HepG2 (cell line): Measurements from ENCODE around the gene ADCY10. TPM values are rescaled to one million over a fixed set of nuclear protein-coding genes. Genes with fewer than 3 reads are reported as not detected.

Source experiments
- ATAC-seq: fragments of 200-7000 bp; cut with Tn5 transposase; 3 replicates; pipeline ENCODE4 v1.9.1; 2020; ENCODE audit warnings: mild to moderate bottlenecking, moderate library complexity
- BruUV-seq: library from RNA; stranded (reverse); fragments of 400-500 nt; replicated peaks from 2 replicates; lab custom pipeline; 2021; lab: Mats Ljungman, UMichigan
- CTCF ChIA-PET: fragments of 300-600 bp; formaldehyde crosslinking; extraction: SDS; loops from one replicate; lab custom pipeline; 2021; ENCODE audit warnings: low total read pairs, inconsistent platforms, low intra/inter-chr PET ratio; lab: Yijun Ruan, JAX
- POLR2A ChIA-PET: fragments of 350-600 bp; sonication (Branson Sonifier 250); formaldehyde crosslinking; loops from one replicate; lab custom pipeline; 2020; ENCODE audit warnings: antibody characterized with exemption, inconsistent platforms; lab: Yijun Ruan, JAX
- DNase-seq: peaks from one replicate; pipeline ENCODE4 v3.0.0-alpha.2; 2015; ENCODE audit warnings: low spot score
- FAIRE-seq: peaks from 3 replicates; lab custom pipeline; 2011; peaks lifted over from hg19 to GRCh38; lab: Jason Lieb, UNC
- H2AFZ ChIP-seq: one replicate; pipeline ENCODE4 v1.6.1; 2011; ENCODE audit warnings: low read length, inconsistent platforms
- H3K27ac ChIP-seq: fragments of 300-600 bp; 3 replicates; pipeline ENCODE4 v1.8.0; 2011; ENCODE audit warnings: mixed run types, mild to moderate bottlenecking, mixed read lengths, low read length, inconsistent platforms; ENCODE audit not compliant: insufficient read depth; ENCODE audit errors: extremely low read length
- H3K27me3 ChIP-seq, 2 experiments: fragments of 200-600 bp in 1 of 2; 2 replicates in 1 of 2; 3 replicates in 1 of 2; pipeline versions ENCODE4 v1.6.0 to v1.8.0; 2011; ENCODE audit warnings: low read length in 2 of 2, mild to moderate bottlenecking in 2 of 2, moderate library complexity in 2 of 2, inconsistent platforms in 1 of 2; ENCODE audit not compliant: insufficient read depth in 2 of 2, control insufficient read depth in 1 of 2
- H3K36me3 ChIP-seq, 2 experiments: fragments of 200-600 bp in 1 of 2; replicated peaks in 1 of 2; 2 replicates in 1 of 2; 3 replicates in 1 of 2; pipeline versions ENCODE4 v1.5.1 to v1.8.0; 2011; ENCODE audit warnings: low read length in 2 of 2, inconsistent platforms in 1 of 2; ENCODE audit not compliant: insufficient read depth in 2 of 2, control insufficient read depth in 1 of 2
- H3K4me1 ChIP-seq: 2 replicates; pipeline ENCODE4 v1.5.1; 2012; ENCODE audit warnings: low read length, inconsistent platforms; ENCODE audit not compliant: insufficient read depth
- H3K4me2 ChIP-seq: 2 replicates; pipeline ENCODE4 v1.6.0; 2011; ENCODE audit warnings: low read depth, low read length, inconsistent platforms
- H3K4me3 ChIP-seq, 3 experiments: fragments of 200-600 bp in 1 of 3; sonication (generic), shearing (Covaris generic) in 1 of 3; replicated peaks in 1 of 3; 2 replicates each; pipeline ENCODE4 v1.5.1; 2011 to 2016; ENCODE audit warnings: low read length in 3 of 3, inconsistent platforms in 2 of 3, low read depth in 2 of 3, mild to moderate bottlenecking in 2 of 3, control low read depth in 1 of 3, mixed read lengths in 1 of 3; ENCODE audit not compliant: insufficient read depth in 1 of 3
- H3K79me2 ChIP-seq: one replicate; pipeline ENCODE4 v1.6.1; 2011; ENCODE audit warnings: low read length, inconsistent platforms; ENCODE audit not compliant: insufficient read depth
- H3K9ac ChIP-seq: 2 replicates; pipeline ENCODE4 v1.6.0; 2011; ENCODE audit warnings: mild to moderate bottlenecking, low read depth, low read length, inconsistent platforms; ENCODE audit not compliant: insufficient read depth
- H3K9me3 ChIP-seq: 2 replicates; pipeline ENCODE4 v1.5.1; 2012; ENCODE audit warnings: mild to moderate bottlenecking, low read length
- H4K20me1 ChIP-seq: 2 replicates; pipeline ENCODE4 v1.6.0; 2011; ENCODE audit warnings: inconsistent platforms, mild to moderate bottlenecking, low read length, moderate library complexity; ENCODE audit not compliant: insufficient read depth
- EED ChIP-seq: sonication (generic); formaldehyde crosslinking; IDR thresholded peaks from 2 replicates; pipeline ENCODE4 v1.5.0; 2020; ENCODE audit warnings: mild to moderate bottlenecking, missing genetic modification reagents
- ETV6 ChIP-seq: sonication (generic); formaldehyde crosslinking; conservative IDR thresholded peaks from 2 replicates; pipeline ENCODE4 v1.4.0; 2020; ENCODE audit warnings: missing genetic modification reagents
- EZH2 ChIP-seq: conservative IDR thresholded peaks from 2 replicates; pipeline ENCODE4 v1.6.1; 2012; ENCODE audit warnings: mild to moderate bottlenecking, low read depth, low read length, moderate library complexity
- GATAD1 ChIP-seq: IDR thresholded peaks from 2 replicates; pipeline ENCODE4 v1.6.1; 2016; ENCODE audit warnings: missing genetic modification reagents, missing compliant biosample characterization
- KLF15 ChIP-seq: sonication (generic); formaldehyde crosslinking; IDR thresholded peaks from 2 replicates; pipeline ENCODE4 v1.8.1; 2023; ENCODE audit warnings: borderline replicate concordance, mild to moderate bottlenecking, inconsistent platforms, missing genetic modification reagents, mixed read lengths
- MED13 ChIP-seq: sonication (generic); formaldehyde crosslinking; IDR thresholded peaks from 2 replicates; pipeline ENCODE4 v1.5.0; 2020; ENCODE audit warnings: missing genetic modification reagents
- MIER3 ChIP-seq: IDR thresholded peaks from 2 replicates; pipeline ENCODE4 v1.6.1; 2016; ENCODE audit warnings: missing compliant biosample characterization, borderline replicate concordance
- MXI1 ChIP-seq: IDR thresholded peaks from 3 replicates; pipeline ENCODE4 v1.6.1; 2012; ENCODE audit warnings: low read depth, low read length, inconsistent platforms, borderline replicate concordance
- NCOR1 ChIP-seq: fragments of 200-600 bp; sonication (generic); IDR thresholded peaks from 2 replicates; pipeline ENCODE4 v1.7.0; 2017; ENCODE audit warnings: antibody characterized with exemption, low read length, borderline replicate concordance
- RFX3 ChIP-seq: IDR thresholded peaks from 2 replicates; pipeline ENCODE4 v1.6.1; 2016; ENCODE audit warnings: missing biosample characterization, missing genetic modification reagents
- RXRA ChIP-seq: sonication (generic); formaldehyde crosslinking; IDR thresholded peaks from 2 replicates; pipeline ENCODE4 v1.5.1; 2020; ENCODE audit warnings: missing genetic modification reagents
- SOX13 ChIP-seq, 3 experiments: fragments of 450-650 bp in 1 of 3; sonication (generic) in 1 of 3; formaldehyde crosslinking in 1 of 3; IDR thresholded peaks in 2 of 3; conservative IDR thresholded peaks in 1 of 3; 2 replicates each; pipeline versions ENCODE4 v1.5.0 to v1.6.1; 2016 to 2020; ENCODE audit warnings: antibody characterized with exemption in 1 of 3, mild to moderate bottlenecking in 1 of 3, missing compliant biosample characterization in 1 of 3, missing genetic modification reagents in 1 of 3, moderate library complexity in 1 of 3
- SP2 ChIP-seq: sonication (generic); formaldehyde crosslinking; IDR thresholded peaks from 2 replicates; pipeline ENCODE4 v1.5.1; 2020; ENCODE audit warnings: mild to moderate bottlenecking, missing genetic modification reagents
- ZIK1 ChIP-seq: sonication (generic); formaldehyde crosslinking; IDR thresholded peaks from 2 replicates; pipeline ENCODE4 v1.5.0; 2020; ENCODE audit warnings: mild to moderate bottlenecking, low read depth, missing genetic modification reagents, borderline replicate concordance
- ZNF143 ChIP-seq: sonication (generic); formaldehyde crosslinking; IDR thresholded peaks from 2 replicates; pipeline ENCODE4 v1.4.0; 2020; ENCODE audit warnings: missing genetic modification reagents
- ZNF205 ChIP-seq: IDR thresholded peaks from 2 replicates; pipeline ENCODE4 v1.6.1; 2018; ENCODE audit warnings: missing biosample characterization, missing genetic modification reagents
- ZNF280D ChIP-seq: sonication (generic); formaldehyde crosslinking; IDR thresholded peaks from 2 replicates; pipeline ENCODE4 v1.5.1; 2020; ENCODE audit warnings: mild to moderate bottlenecking, missing genetic modification reagents
- ZNF30 ChIP-seq: sonication (generic); formaldehyde crosslinking; IDR thresholded peaks from 2 replicates; pipeline ENCODE4 v1.5.0; 2020; ENCODE audit warnings: mild to moderate bottlenecking, missing genetic modification reagents
- ZNF619 ChIP-seq: sonication (generic); formaldehyde crosslinking; IDR thresholded peaks from 2 replicates; pipeline ENCODE4 v1.4.0; 2020; ENCODE audit warnings: mild to moderate bottlenecking, missing genetic modification reagents
- in situ Hi-C: cut with HindIII; loops from 2 replicates; pipeline ENCODE4 v1.10.0; 2017; ENCODE audit warnings: low pct_unique_long_range_greater_than_20kb; ENCODE audit not compliant: extremely low pct_ligation_motif_present
- intact Hi-C: fragments of 100-400 bp; cut with micrococcal nuclease; formaldehyde crosslinking; loops from one replicate; pipeline ENCODE4 v1.10.0; 2022; ENCODE audit not compliant: unreplicated experiment
- polyA plus RNA-seq, 8 experiments: library from polyadenylated mRNA; depleted of rRNA in 3 of 8; stranded (reverse) in 7 of 8; unstranded in 1 of 8; fragments of >200 nt; fragmentation: Illumina TruSeq in 4 of 8; extraction: Trizol in 4 of 8; gene quantifications; 2 replicates each; pipeline versions ENCODE4 v1.2.1 to v1.2.3, GENCODE V29; 2011 to 2016; ENCODE audit warnings: low read depth in 4 of 8, missing spikeins in 1 of 8, mixed read lengths in 1 of 8; ENCODE audit not compliant: insufficient read depth in 1 of 8
- total RNA-seq, 5 experiments: library from RNA; depleted of rRNA; stranded (reverse); fragments of >200 nt; fragmentation: Illumina TruSeq; extraction: Trizol; gene quantifications; 2 replicates each; pipeline ENCODE4 v1.2.3, GENCODE V29; 2016; ENCODE audit warnings: low read depth in 1 of 5
- TF ChIP-seq, protein P1 (sequence below): sonication (generic); IDR thresholded peaks from 2 replicates; pipeline ENCODE4 v1.6.1; 2016; ENCODE audit warnings: low read depth, borderline replicate concordance

Gene ADCY10
- total and polyA plus RNA-seq, 2 of the 13 experiments (the other 11 are each of a cell fraction or from before 2014, with no cell fraction given): 0.02 to 0.03 TPM

GRCh38 chr1:167957710-167958109, 43.8 kb upstream of the ADCY10 start:
- H3K27ac ChIP-seq: no peak overlapping the region
- peaks cover 6 to 19% of the 10 kb centered on the region in 2 experiments for H3K36me3 ChIP-seq
- POLR2A ChIA-PET: no interaction called here
- peaks cover 63% of the 10 kb centered on the region for H3K79me2 ChIP-seq
- H2AFZ ChIP-seq: no peak overlapping the region
- H3K9ac ChIP-seq: no peak overlapping the region
- FAIRE-seq: no peak
- H3K9me3 ChIP-seq: no peaks in the 10 kb centered on the region
- intact Hi-C loops: no loop called here
- H3K27me3 ChIP-seq: no peaks in the 10 kb centered on the region
- in situ Hi-C loops: no loop called here
- no peaks in the 10 kb centered on the region for H3K4me1 ChIP-seq
- no peak for DNase-seq
- no TSS peak for BruUV-seq
- TF ChIP-seq ZNF143 (CRISPR knock-in tag) (no peak), ZNF205 (CRISPR knock-in tag) (no peak), NCOR1 (no peak), ZNF619 (CRISPR knock-in tag) (no peak), MIER3 (no peak), RFX3 (no peak), EED (no peak), ZIK1 (CRISPR knock-in tag) (no peak), EZH2 (no peak), GATAD1 (CRISPR knock-in tag) (no peak), SOX13 (IDR thresholded peaks at IDR 0.05) (no peak), SOX13 (CRISPR knock-in tag; conservative IDR thresholded peaks at IDR 0.05 in 1 of 2, IDR thresholded peaks at IDR 0.05 in 1 of 2) (no peak), MXI1 (no peak), MED13 (CRISPR knock-in tag) (no peak), ZNF280D (CRISPR knock-in tag) (no peak), KLF15 (CRISPR knock-in tag) (no peak), ETV6 (CRISPR knock-in tag) (no peak), ZNF30 (CRISPR knock-in tag) (no peak), RXRA (CRISPR knock-in tag) (no peak), SP2 (CRISPR knock-in tag) (no peak)
- TF ChIP-seq, protein P1, sequence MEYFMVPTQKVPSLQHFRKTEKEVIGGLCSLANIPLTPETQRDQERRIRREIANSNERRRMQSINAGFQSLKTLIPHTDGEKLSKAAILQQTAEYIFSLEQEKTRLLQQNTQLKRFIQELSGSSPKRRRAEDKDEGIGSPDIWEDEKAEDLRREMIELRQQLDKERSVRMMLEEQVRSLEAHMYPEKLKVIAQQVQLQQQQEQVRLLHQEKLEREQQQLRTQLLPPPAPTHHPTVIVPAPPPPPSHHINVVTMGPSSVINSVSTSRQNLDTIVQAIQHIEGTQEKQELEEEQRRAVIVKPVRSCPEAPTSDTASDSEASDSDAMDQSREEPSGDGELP: no peak
- TF ChIP-seq, all 625 proteins: peak for 0
- H4K20me1 ChIP-seq: no peaks in the 10 kb centered on the region
- no peak overlapping the region for H3K4me2 ChIP-seq
- CTCF ChIA-PET: no interaction called here
- ATAC-seq: no peak
- no peak overlapping the region for H3K4me3 ChIP-seq
